Fibroblast of skin of left biceps (primary cell): ENCODE results near the gene EPS8L2.

Experiments
- DNase-seq, 2 experiments: peaks; one replicate each; pipeline ENCODE4 v3.0.0-alpha.2; 2013; ENCODE audit warnings: low read depth in 2 of 2

EPS8L2 gene

DNA sequence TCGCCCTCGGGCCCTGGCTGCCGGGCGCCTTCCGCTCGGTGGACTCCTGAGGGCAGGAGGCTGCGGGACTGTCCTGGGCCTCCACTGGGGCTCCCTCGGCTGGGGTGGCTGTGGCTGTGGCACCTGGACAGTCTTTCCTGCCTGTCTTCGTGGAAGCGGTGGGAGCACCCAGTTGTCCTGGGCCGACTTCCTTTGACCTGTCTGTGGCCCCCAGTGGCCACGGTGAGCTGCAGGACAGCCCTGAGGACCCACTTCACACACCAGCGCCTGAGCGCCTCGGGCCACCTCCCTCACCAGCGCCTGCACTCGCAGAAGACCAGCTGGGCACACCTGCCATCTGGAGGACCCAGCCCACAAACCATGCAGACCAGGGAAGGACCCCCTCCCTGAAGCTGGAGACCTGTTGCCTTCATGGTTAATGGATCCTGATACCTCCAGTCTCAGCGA, 1.8 kb upstream of the EPS8L2 start:
- no peak for DNase-seq

DNA sequence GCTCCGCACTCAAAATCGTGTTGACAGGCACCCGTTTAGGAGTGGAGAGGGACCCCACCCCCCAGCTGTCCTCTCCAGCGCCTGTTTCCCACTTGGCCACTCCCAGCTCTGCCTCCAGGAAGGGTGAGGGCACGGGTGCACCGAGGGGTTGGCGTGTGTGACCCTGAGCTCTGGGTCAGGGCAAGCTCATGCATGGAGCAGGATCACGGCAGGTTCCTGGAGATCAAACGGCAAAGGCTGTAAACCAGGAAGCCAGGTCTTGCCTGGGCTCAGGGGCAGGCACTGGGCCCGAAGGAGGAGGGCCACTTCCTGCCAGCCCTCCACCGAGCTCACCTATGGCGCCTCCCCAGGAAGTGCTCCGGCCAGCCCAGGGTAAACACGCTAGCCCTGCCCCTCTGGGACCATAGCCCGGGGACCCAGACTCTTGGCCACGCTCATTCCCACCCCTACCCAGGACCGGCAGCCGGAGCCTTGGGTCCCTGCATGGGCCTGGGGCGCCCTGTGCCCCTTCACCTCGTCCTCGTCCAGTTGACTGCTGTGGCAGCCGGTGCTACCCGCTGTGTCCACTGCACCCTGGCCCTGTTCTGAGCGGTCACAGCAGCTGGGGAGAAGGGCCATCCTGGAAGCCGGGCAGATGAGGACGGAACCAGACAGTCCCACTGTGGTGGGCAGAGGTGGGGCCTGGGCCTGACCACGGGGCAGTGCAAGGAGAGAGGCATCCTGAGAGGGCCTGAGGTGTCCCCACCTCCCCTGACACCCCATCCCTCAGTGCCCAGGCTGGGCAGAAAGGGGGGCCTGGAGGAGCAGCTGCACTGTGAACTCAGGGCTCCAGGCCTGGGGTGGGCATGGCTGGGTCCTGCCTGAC, 1.0 kb upstream of the EPS8L2 start:
- no peak for DNase-seq

DNA sequence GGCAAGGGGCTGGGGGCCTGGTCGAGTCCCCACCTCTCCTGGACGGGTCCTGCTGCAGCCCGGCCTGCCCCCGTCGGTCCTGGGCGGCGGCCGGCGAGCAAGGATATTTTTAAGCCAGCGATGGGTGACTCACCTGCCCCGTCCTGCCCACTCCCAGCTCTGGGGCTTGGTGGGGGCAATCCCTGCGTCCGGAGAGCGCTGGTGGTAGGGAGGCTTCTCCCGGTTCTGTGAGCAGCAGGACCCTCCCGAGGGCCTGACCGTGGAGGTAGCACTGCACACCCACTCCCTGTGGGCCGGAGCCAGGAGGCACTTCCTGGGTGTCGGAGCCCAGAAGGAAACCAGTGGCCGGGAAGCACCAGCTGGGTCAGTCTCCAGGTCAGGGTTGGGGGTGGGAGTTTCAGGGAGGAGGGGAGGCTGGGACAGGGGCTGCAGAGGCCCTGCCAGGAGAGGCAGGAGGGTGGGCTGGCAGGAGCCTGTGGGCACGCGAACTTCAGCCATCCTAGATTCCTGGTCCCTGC, 467 bp downstream of the EPS8L2 start:
- no peak for DNase-seq

DNA sequence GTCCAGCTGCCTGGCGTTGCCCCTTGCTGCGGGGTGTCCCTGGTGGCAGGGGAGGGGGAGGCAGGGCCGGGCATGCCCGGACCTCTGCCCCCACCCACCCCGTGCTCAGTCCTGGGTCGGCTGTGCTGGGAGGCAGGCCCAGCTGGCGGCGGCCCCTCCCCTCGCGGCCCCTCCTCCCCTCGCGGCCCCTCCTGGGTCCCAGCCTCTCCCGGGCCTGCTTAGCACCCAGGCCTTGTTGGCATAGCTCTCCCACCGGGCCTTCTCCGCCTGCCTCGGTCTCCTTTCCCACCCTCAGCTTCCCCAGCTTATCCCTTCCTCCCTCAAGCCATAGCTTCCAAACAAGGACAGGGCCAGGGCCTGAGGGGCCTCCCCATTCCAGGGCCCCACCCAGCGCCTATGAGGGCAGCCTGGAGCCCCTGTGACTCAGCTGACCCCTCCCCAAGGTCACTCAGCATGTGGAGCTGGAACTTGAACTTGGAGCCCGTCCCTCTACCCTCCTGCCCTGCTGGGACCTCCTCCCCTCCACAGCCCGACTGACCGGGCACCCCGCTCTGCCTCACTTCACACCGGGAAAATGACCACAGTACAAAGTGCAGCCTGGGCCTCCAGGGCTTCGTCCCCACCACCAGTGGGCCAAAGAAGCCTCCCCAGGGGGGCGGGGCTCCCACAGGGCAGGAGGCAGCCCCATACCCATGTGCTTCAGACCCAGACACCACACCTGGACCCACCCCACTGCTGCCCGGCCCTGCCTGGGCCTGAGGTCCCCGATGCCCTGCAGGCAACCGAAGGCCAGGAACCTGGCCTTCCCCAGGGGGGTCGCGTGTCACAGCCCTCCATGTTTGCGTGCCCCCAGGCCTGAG, 1.2 kb downstream of the EPS8L2 start:
- DNase-seq, result no peak

DNA sequence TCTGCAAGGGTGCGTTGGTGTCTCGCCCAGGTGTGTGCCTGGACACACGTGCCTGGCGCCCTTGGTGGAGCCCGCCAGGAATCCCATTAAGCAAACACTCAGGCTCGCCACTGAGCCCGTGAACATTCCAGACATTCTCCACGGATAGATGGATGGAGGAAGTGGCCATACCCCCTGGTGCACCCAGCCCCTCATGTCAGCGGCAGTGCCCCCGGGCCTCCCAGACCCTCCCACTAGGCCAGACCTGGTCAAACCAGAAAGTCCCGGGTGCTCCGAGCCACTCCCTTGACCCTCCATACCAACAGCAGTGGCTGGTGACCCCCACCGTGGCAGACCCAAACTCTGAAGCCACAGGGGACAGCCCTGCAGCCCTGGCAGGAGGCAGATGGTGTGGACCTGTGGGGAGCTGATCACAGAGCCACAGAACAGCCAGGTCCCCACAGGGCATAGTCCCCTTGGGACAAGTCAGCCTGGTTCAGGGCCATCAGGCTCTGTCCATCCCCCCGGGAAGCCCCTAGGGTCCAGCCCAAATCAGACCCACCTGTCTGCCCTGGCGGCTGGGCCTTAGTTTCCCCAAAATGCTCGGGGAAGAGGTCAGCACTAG, 1.9 kb downstream of the EPS8L2 start:
- DNase-seq, result no peak

DNA sequence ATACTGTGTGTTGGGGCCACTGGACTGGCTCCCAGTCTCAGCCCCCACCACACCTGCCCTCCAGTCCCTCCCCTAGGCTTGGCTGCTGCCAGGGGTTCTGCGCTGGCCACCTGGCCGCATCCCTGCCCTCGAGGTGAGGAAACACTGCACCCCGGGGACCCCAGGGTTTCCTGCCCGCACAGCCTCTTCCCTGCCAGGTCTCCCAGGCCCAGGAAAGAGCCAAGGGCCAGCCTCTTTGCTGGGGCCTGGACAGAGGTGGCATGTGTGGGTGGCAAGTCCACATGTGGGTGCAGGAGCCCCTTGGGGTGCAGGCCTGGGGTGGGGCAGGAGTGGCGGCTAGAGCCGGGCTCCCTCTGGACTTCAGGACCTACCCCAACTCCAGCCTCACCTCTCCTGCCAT, 2.5 kb downstream of the EPS8L2 start:
- DNase-seq, result no peak

- DNase-seq, result no peak
Measured at GRCh38 chr11:709109-709997, 3.3 kb downstream of the EPS8L2 start.

DNA sequence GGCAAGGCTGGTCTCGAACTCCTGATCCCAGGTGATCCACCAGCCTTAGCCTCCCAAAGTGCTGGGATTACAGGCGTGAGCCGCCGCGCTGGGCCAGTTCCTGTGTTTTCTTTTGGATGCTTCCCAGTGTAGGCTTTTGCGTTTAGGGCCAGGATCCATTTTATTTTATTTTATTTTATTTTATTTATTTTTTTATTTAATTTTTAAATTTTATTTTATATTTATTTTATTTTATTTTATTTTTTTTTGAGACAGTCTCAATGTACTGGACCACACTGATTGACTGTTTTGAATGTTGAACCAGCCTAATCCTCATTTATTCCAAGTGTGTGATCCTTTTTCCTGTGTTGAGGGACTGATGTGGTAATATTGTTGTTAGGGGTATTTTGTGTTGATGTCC, 8.4 kb downstream of the EPS8L2 start:
- no peak for DNase-seq

DNA sequence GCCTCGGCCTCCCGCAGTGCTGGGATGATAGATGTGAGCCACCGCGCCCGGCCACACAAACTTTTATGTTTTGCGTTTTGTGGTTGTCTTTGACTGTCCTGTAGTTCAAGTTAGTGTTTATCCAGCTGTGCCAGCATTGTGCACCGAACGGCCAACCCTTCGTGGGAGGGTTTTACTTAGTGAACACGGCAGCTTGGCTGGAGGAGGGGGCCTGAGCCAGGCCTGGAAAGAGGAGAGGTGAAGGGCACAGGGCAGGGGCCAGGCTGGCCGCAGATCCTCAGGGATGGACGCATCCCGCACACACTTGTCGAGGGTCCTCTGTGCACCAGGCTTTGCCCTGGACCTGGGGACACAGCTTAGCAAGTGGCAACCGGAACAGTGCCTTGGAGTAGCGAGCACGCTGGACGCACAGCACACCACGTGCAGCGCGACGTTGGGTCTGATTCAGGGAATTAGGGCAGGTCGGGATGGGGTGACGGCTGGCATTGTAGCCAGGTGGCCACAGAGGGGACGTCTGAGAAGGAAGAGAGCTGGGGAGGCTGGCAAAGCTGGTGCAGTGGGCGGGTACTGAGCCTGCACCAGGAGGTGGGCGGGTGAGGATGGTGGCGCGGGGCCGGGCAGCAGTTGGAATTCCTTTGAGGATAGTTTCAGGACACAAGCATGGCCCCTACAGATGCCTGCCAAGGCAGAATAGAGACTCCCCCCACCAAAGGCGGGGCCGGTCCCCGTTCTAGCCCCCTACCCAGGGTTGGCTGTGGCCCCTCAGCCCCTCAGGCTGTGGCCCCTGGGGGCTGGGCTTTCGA, 13.4 kb downstream of the EPS8L2 start:
- no peak for DNase-seq

DNA sequence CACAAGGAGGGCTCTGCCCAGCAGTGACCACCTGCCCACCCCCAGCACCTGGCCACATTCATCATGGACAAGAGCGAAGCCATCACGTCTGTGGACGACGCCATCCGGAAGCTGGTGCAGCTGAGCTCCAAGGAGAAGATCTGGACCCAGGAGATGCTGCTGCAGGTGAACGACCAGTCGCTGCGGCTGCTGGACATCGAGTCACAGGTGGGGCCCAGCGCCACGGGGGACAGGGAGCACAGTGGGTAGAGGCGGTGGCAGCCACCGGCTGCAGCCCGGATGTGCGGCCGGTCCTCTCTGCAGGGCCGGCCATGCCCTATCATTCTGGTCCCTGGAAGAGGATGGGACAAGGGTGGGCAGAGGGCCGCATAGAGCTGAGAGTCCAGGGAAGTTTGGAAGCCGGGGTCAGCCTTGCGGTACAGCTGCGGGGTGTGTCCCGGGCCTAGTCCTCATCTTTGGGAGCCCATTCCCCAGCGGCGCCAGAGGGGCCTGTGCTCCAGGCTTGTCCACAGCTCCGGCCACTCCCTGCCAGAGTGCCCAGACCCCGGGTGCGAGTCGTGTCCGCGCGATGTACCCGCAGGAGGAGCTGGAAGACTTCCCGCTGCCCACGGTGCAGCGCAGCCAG, 14.1 kb downstream of the EPS8L2 start:
- no peak for DNase-seq

DNA sequence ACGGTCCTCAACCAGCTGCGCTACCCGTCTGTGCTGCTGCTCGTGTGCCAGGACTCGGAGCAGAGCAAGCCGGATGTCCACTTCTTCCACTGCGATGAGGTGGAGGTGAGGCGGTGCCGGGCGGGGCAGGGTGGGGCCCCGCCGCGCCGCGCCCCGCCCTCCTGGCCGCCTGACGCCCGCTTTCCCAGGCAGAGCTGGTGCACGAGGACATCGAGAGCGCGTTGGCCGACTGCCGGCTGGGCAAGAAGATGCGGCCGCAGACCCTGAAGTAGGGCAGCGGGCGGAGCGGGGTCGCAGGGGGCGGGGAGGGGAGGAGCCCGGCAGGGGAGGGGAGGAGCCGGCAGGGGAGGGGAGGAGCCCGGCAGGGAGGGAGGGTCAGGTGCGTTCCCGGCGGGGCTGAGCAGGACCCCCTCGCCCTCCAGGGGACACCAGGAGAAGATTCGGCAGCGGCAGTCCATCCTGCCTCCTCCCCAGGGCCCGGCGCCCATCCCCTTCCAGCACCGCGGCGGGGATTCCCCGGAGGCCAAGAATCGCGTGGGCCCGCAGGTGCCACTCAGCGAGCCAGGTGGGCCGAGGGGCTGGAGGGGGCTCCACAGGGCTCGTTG, 14.7 kb downstream of the EPS8L2 start:
- DNase-seq, result no peak

- no peak for DNase-seq
Measured at GRCh38 chr11:721247-721740, 15.3 kb downstream of the EPS8L2 start.

GRCh38 chr11:721741-722345, 15.8 kb downstream of the EPS8L2 start:
- no peak for DNase-seq

- DNase-seq, result no peak
Measured at GRCh38 chr11:722346-722811, 16.3 kb downstream of the EPS8L2 start.

GRCh38 chr11:723120-723883, 17.3 kb downstream of the EPS8L2 start:
- peak in 1 of 2 experiments; percentile 13 for DNase-seq

DNA sequence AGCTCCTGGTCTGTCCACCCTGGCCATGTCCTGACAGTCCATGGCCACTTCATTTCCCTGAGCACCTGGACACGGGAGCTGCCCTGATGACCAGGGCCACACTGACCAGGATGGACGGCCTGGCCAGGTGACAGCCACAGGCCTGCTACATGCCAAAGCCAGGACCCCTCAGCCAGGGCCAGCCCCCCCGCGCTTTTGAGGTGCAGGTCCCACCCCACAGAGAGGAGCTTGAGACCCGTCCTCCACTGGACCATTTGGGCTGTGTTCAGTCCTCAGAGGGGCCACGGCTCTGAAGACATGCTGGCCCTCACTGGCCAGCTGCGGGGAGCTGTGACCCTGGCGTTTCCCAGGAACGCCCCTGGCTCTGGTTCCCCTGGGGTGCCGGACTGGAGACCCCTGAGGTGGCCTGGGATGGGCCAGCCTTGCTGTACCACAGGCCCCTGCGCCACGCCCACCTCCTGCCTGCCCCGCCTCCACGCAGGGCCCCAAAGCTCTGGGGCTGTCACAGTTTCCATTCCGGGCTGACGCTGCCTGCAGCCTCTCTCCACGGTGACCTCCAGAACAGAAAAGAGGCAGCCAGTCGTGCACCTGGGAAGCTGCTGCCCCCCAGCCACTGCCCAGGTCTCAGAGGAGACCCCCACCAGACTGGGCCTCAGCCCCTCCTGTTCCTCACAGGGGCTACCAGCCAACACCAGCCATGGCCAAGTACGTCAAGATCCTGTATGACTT, 18.2 kb downstream of the EPS8L2 start:
- DNase-seq, result no peak

GRCh38 chr11:724778-725386, 18.9 kb downstream of the EPS8L2 start:
- no peak for DNase-seq
